ENCODE data around the gene NHLRC4. TPM values are rescaled to one million over a fixed set of nuclear protein-coding genes. Genes with fewer than 3 reads are reported as not detected.

NHLRC4 gene
- total and polyA plus RNA-seq, 2 of the 8 experiments (the other 6 are each of a cell fraction or from before 2014, with no cell fraction given), result 0.60 to 0.76 TPM

DNA sequence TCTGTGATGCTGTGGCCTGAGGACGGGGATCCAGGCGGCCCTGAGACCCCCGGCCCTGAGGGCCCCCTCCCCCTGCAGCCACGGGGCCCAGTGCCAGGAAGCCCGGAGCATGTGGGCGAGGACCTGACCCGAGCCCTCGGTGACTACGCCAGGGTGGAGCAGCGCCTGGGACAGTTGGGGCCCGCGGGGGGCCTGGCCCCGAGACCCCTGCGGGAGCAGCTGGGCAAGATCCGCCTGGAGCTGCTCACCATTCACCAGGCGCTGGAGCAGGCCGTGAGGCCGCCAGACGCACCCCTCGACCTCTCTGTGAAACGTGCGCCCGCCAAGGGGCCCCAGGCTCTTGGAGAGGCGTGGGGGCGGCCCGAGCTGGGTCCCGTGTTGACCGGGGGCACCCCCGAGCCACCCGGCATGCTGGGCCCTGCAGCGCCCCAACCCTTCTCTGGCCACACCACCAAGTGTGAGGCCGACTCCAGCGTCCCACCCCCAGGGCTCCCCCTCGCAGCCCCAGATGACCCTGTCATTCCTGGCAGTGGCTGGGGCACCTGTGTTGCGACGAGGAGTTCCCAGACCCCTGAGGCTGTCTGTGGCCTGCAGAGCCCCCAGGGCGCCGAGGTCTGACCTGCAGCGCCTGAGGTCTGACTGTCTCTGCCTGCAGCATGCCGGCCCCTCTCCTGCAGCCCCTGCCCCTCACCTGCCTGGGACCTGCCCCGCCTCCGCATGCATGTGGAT lies 2.0 kb upstream of the NHLRC4 start:
- Histone ChIP-seq H3K4me1 (replicated peaks in 1 of 4; ENCODE audit: control insufficient read depth in 3 of 4, insufficient read depth in 4 of 4, low read length in 3 of 4) (peaks cover 0 to 28% (median 12%) of the 10 kb centered on the region in 4 experiments; a peak in 5 of 7 replicates), H2BK20ac (ENCODE audit: low read length) (no peak overlapping the region), H3K27me3 (replicated peaks in 1 of 4; ENCODE audit: control insufficient read depth in 3 of 4, extremely low read depth in 1 of 4, insufficient read depth in 3 of 4, low read length in 3 of 4) (peaks cover 17 to 19% (median 18%) of the 10 kb centered on the region in 4 experiments; a peak in 6 of 7 replicates), H4K91ac (replicated peaks; ENCODE audit: insufficient read length, low read length) (no peak overlapping the region), H4K5ac (ENCODE audit: insufficient read length, low read depth, low read length) (no peak overlapping the region), H3K4me2 (ENCODE audit: insufficient read depth in 1 of 2, low read depth in 2 of 2, low read length in 2 of 2) (no peak overlapping the region), H2BK5ac (ENCODE audit: low read depth, low read length) (no peak overlapping the region; the same call in 1 of the 2 replicates), H2BK120ac (replicated peaks; ENCODE audit: low read depth, low read length) (no peak overlapping the region), H3K23me2 (ENCODE audit: low read depth, low read length) (peaks cover 11% of the 10 kb centered on the region), H2AFZ (ENCODE audit: low read length) (no peak overlapping the region), H4K8ac (ENCODE audit: extremely low read depth, insufficient read depth, low read length) (no peak overlapping the region), H2BK15ac (ENCODE audit: low read length) (no peak overlapping the region; the same call in 1 of the 2 replicates), H2AK5ac (ENCODE audit: low read depth, low read length) (no peak overlapping the region), H3K56ac (replicated peaks; ENCODE audit: insufficient read length, low read depth, low read length) (no peak overlapping the region), H3K4ac (replicated peaks; ENCODE audit: insufficient read length, low read depth, low read length) (no peak overlapping the region), H2BK12ac (ENCODE audit: low read depth, low read length) (0 out of 2 replicates have a peak overlapping the region, but pooled peaks have one; percentile 39), H3K79me2 (ENCODE audit: control insufficient read depth in 1 of 2, insufficient read depth in 2 of 2, low read length in 2 of 2) (no peaks in the 10 kb centered on the region), H3K36me3 (ENCODE audit: control insufficient read depth in 2 of 4, insufficient read depth in 4 of 4, low read length in 3 of 4) (no peaks in the 10 kb centered on the region; a peak in 1 of 8 replicates), H3K14ac (ENCODE audit: insufficient read length) (no peak overlapping the region), H3K18ac (ENCODE audit: extremely low read depth, low read length) (no peak overlapping the region), H3K9ac (replicated peaks in 1 of 4; ENCODE audit: extremely low read depth in 1 of 4, low read depth in 3 of 4, low read length in 3 of 4) (no peak overlapping the region; a peak in 1 of 7 replicates), H3K4me3 (ENCODE audit: extremely low read depth in 1 of 4, insufficient read depth in 2 of 4, low read depth in 3 of 4, low read length in 4 of 4) (no peak overlapping the region), H3K79me1 (ENCODE audit: low read depth, low read length) (no peaks in the 10 kb centered on the region), H3K9me3 (ENCODE audit: insufficient read depth in 2 of 2, low read depth in 1 of 2, low read length in 1 of 2) (no peaks in the 10 kb centered on the region), H3K23ac (ENCODE audit: insufficient read length) (no peak overlapping the region), H3K27ac (ENCODE audit: low read depth, low read length) (no peak overlapping the region), H4K20me1 (replicated peaks in 1 of 2; ENCODE audit: control insufficient read depth in 1 of 2, insufficient read depth in 2 of 2, low read length in 2 of 2) (peaks cover 0 to 3% of the 10 kb centered on the region in 2 experiments)
- TF ChIP-seq ASH2L (IDR thresholded peaks at IDR 0.05; ENCODE audit: low read length) (no peak), HDAC2 (IDR thresholded peaks at IDR 0.05; ENCODE audit: borderline replicate concordance in 1 of 2, low read depth in 2 of 2, low read length in 2 of 2) (no peak), RXRA (IDR thresholded peaks at IDR 0.05; ENCODE audit: insufficient read depth, low read depth, low read length) (no peak), CBX8 (IDR thresholded peaks at IDR 0.05; ENCODE audit: borderline replicate concordance, low read depth, low read length) (no peak), POU5F1 (IDR thresholded peaks at IDR 0.05; ENCODE audit: low read depth, low read length) (no peak), JUND (IDR thresholded peaks at IDR 0.05; ENCODE audit: low read length) (no peak), GTF2F1 (IDR thresholded peaks at IDR 0.05; ENCODE audit: borderline replicate concordance, low read depth, low read length) (no peak), RNF2 (IDR thresholded peaks at IDR 0.05; ENCODE audit: borderline replicate concordance, low read depth, low read length, missing control alignments, poor library complexity, severe bottlenecking) (no peak)
- ChIA-PET POLR2A (ENCODE audit: partially characterized antibody) (interaction anchor here (1.1 to 7.9 kb wide), 3 partner anchors 11 to 17 kb away, joined by 4 to 58 read pairs (median 4); no protein-coding TSS in a partner anchor), CTCF (ENCODE audit: partially characterized antibody) (interaction anchor here (0.6 to 1.8 kb wide), 4 partner anchors 9 to 1335 kb away, joined by 4 to 6 read pairs (median 4); no protein-coding TSS in a partner anchor)
- 90% methylated on average over 26 of the region's 42 CpGs; no CpG with 5 or more reads in 1 of the 2 experiments for WGBS, 2 experiments (ENCODE audit: extremely low coverage in 1 of 2, insufficient coverage in 1 of 2, insufficient read length in 1 of 2, insufficient replicate concordance in 2 of 2, low coverage in 1 of 2, low lambda C conversion rate in 2 of 2, missing lambda C conversion rate in 1 of 2)
- FAIRE-seq (no peak), DNase-seq (ENCODE audit: low read depth in 1 of 2, low spot score in 2 of 2) (no peak)

All from H1 (cell line).